Neural cell (in vitro differentiated cells): ENCODE results near the gene PTPRS.

Experiments used
- EZH2 ChIP-seq: fragments of 200-600, 300-800 bp; shearing (Covaris generic), sonication (generic); IDR thresholded peaks from 2 replicates; pipeline ENCODE4 v1.6.1; 2014; ENCODE audit warnings: antibody characterized with exemption, low read length, borderline replicate concordance, mild to moderate bottlenecking; ENCODE audit not compliant: insufficient read depth, poor library complexity, severe bottlenecking
- RAD21 ChIP-seq: fragments of 450-650 bp; conservative IDR thresholded peaks from 2 replicates; pipeline ENCODE4 v1.6.1; 2014; ENCODE audit warnings: antibody characterized with exemption, mild to moderate bottlenecking, moderate library complexity
- REST ChIP-seq: IDR thresholded peaks from 2 replicates; pipeline ENCODE4 v1.6.1; 2012; ENCODE audit warnings: borderline replicate concordance
- SMC3 ChIP-seq: fragments of 450-650 bp; conservative IDR thresholded peaks from 2 replicates; pipeline ENCODE4 v1.6.1; 2014; ENCODE audit warnings: antibody characterized with exemption, mild to moderate bottlenecking, moderate library complexity; ENCODE audit not compliant: poor library complexity
- TF ChIP-seq, protein P1 (sequence below): fragments of 450-650 bp; IDR thresholded peaks from 2 replicates; pipeline ENCODE4 v1.5.1; 2014; ENCODE audit warnings: antibody characterized with exemption, mild to moderate bottlenecking, moderate library complexity; ENCODE audit not compliant: poor library complexity, severe bottlenecking

GRCh38 chr19:5326545-5326944, 14.1 kb downstream of the PTPRS start:
- TF ChIP-seq, protein P1, sequence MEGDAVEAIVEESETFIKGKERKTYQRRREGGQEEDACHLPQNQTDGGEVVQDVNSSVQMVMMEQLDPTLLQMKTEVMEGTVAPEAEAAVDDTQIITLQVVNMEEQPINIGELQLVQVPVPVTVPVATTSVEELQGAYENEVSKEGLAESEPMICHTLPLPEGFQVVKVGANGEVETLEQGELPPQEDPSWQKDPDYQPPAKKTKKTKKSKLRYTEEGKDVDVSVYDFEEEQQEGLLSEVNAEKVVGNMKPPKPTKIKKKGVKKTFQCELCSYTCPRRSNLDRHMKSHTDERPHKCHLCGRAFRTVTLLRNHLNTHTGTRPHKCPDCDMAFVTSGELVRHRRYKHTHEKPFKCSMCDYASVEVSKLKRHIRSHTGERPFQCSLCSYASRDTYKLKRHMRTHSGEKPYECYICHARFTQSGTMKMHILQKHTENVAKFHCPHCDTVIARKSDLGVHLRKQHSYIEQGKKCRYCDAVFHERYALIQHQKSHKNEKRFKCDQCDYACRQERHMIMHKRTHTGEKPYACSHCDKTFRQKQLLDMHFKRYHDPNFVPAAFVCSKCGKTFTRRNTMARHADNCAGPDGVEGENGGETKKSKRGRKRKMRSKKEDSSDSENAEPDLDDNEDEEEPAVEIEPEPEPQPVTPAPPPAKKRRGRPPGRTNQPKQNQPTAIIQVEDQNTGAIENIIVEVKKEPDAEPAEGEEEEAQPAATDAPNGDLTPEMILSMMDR: no peak
- TF ChIP-seq EZH2 (no peak), SMC3 (no peak), REST (no peak), RAD21 (no peak)
